Midbrain (tissue), 1 donor: ENCODE results near the gene SLC10A3.

Experiments used
- DNase-seq: peaks from one replicate; lab custom pipeline; 2025; lab: John Stamatoyannopoulos, UW

The SLC10A3 gene

GRCh38 chrX:154482786-154483185 lies 7.6 kb downstream of the SLC10A3 start:
- no peak for DNase-seq

- DNase-seq, result no peak
These were observed 8.4 kb downstream of the SLC10A3 start for GRCh38 chrX:154481911-154482601.

GRCh38 chrX:154481195-154481594 lies 9.2 kb downstream of the SLC10A3 start:
- no peak for DNase-seq

GRCh38 chrX:154478728-154479622 lies 11.5 kb downstream of the SLC10A3 start, which contains the start of gene LAGE3:
Gene LAGE3 (minus strand): TSS chrX:154479281. CDS start chrX:154478915, 366 bp downstream.
- DNase-seq, result peak; percentile 89

GRCh38 chrX:154477891-154478477 lies 12.4 kb downstream of the SLC10A3 start:
- no peak for DNase-seq

GRCh38 chrX:154476821-154477220 lies 13.6 kb downstream of the SLC10A3 start:
- DNase-seq, result no peak

- DNase-seq, result no peak
These were observed 16.7 kb downstream of the SLC10A3 start for GRCh38 chrX:154473683-154474082.

GRCh38 chrX:154472685-154473632 lies 17.5 kb downstream of the SLC10A3 start:
- DNase-seq, result no peak

- no peak for DNase-seq
These were observed 18.4 kb downstream of the SLC10A3 start for GRCh38 chrX:154471839-154472684.

GRCh38 chrX:154470914-154471568 lies 19.4 kb downstream of the SLC10A3 start:
- no peak for DNase-seq

- no peak for DNase-seq
These were observed 20.0 kb downstream of the SLC10A3 start for GRCh38 chrX:154470434-154470833.

GRCh38 chrX:154469880-154470279 lies 20.5 kb downstream of the SLC10A3 start:
- no peak for DNase-seq

- no peak for DNase-seq
These were observed 21.3 kb downstream of the SLC10A3 start for GRCh38 chrX:154469114-154469513.

- DNase-seq, result no peak
These were observed 22.2 kb downstream of the SLC10A3 start for GRCh38 chrX:154468217-154468616.

GRCh38 chrX:154467556-154467955 lies 22.9 kb downstream of the SLC10A3 start:
- no peak for DNase-seq

- DNase-seq, result no peak
These were observed 23.5 kb downstream of the SLC10A3 start for GRCh38 chrX:154466907-154467306.

- no peak for DNase-seq
These were observed 24.4 kb downstream of the SLC10A3 start for GRCh38 chrX:154466036-154466435.

- DNase-seq, result no peak
These were observed 24.8 kb downstream of the SLC10A3 start for GRCh38 chrX:154465601-154466000.

GRCh38 chrX:154464806-154465365 lies 25.5 kb downstream of the SLC10A3 start:
- no peak for DNase-seq
